GM20000 (cell line): ENCODE measurements around the gene IFNG.

Experiments used
- DNase-seq: peaks from one replicate; pipeline ENCODE4 v3.0.0; 2012; ENCODE audit warnings: low spot score
- TF ChIP-seq, protein P1 (sequence below): IDR thresholded peaks from 2 replicates; pipeline ENCODE4 v1.5.1; 2012; ENCODE audit warnings: mild to moderate bottlenecking, control low read depth; ENCODE audit errors: extremely low read depth, missing control alignments

The IFNG gene

DNA sequence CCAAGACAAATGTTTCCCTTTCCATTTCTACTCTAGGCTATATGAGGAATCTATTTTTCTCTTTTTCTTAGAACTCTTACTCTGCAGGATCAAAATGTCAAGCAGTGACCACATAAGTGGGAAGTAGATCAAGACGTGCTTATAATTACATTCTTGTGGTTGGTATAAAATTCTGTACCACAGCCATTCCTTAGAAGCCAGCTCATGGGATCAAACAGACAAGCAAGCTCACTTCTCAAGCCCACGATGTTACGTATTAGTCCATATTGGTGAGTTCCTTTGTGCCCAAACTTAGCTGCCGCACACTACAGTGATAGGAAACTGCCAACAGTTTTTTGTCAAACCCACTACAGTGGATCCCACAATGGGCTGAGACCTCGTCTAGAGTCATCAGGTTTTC, 53.4 kb downstream of the IFNG start:
- no peak for DNase-seq
- TF ChIP-seq, protein P1, sequence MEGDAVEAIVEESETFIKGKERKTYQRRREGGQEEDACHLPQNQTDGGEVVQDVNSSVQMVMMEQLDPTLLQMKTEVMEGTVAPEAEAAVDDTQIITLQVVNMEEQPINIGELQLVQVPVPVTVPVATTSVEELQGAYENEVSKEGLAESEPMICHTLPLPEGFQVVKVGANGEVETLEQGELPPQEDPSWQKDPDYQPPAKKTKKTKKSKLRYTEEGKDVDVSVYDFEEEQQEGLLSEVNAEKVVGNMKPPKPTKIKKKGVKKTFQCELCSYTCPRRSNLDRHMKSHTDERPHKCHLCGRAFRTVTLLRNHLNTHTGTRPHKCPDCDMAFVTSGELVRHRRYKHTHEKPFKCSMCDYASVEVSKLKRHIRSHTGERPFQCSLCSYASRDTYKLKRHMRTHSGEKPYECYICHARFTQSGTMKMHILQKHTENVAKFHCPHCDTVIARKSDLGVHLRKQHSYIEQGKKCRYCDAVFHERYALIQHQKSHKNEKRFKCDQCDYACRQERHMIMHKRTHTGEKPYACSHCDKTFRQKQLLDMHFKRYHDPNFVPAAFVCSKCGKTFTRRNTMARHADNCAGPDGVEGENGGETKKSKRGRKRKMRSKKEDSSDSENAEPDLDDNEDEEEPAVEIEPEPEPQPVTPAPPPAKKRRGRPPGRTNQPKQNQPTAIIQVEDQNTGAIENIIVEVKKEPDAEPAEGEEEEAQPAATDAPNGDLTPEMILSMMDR = no peak
